Urinary bladder (tissue), 4 donors: ENCODE measurements around the gene NALF2. TPM values are rescaled to one million over a fixed set of nuclear protein-coding genes. Genes with fewer than 3 reads are reported as not detected.

ENCODE experiments used
- DNase-seq: peaks from one replicate; pipeline ENCODE4 v3.0.0-alpha.2; 2015; ENCODE audit errors: extremely low spot score
- H3K27ac ChIP-seq: one replicate; pipeline ENCODE4 v1.5.1; 2013; ENCODE audit warnings: low read depth, mild to moderate bottlenecking, moderate library complexity
- H3K36me3 ChIP-seq: one replicate; pipeline ENCODE4 v1.6.1; 2013; ENCODE audit warnings: mild to moderate bottlenecking, moderate library complexity; ENCODE audit not compliant: insufficient read depth
- H3K4me1 ChIP-seq: one replicate; pipeline ENCODE4 v1.6.1; 2013; ENCODE audit warnings: mild to moderate bottlenecking, moderate library complexity; ENCODE audit not compliant: insufficient read depth
- H3K4me3 ChIP-seq: one replicate; pipeline ENCODE4 v1.5.1; 2013; ENCODE audit warnings: low read depth, low read length
- WGBS: extraction: QIAGEN DNeasy Blood & Tissue Kit; methylation state at CpG from one replicate; pipeline ENCODE4 v1.1.7; 2013; 5-methylcytosine and 5-hydroxymethylcytosine counted together
- polyA plus RNA-seq: library from polyadenylated mRNA; stranded (reverse); fragments of 200-250 nt; gene quantifications from one replicate; pipeline ENCODE4 v1.2.3, GENCODE V29; 2013
- total RNA-seq: library from RNA; depleted of rRNA; stranded (reverse); fragments of >200 nt; gene quantifications from one replicate; pipeline ENCODE4 v1.2.3, GENCODE V29; 2014
- donor health status: healthy with polysubstance abuse.
- donor health status: healthy.

Gene NALF2
- total and polyA plus RNA-seq, 2 donors, result 0.13 to 0.16 TPM

DNA sequence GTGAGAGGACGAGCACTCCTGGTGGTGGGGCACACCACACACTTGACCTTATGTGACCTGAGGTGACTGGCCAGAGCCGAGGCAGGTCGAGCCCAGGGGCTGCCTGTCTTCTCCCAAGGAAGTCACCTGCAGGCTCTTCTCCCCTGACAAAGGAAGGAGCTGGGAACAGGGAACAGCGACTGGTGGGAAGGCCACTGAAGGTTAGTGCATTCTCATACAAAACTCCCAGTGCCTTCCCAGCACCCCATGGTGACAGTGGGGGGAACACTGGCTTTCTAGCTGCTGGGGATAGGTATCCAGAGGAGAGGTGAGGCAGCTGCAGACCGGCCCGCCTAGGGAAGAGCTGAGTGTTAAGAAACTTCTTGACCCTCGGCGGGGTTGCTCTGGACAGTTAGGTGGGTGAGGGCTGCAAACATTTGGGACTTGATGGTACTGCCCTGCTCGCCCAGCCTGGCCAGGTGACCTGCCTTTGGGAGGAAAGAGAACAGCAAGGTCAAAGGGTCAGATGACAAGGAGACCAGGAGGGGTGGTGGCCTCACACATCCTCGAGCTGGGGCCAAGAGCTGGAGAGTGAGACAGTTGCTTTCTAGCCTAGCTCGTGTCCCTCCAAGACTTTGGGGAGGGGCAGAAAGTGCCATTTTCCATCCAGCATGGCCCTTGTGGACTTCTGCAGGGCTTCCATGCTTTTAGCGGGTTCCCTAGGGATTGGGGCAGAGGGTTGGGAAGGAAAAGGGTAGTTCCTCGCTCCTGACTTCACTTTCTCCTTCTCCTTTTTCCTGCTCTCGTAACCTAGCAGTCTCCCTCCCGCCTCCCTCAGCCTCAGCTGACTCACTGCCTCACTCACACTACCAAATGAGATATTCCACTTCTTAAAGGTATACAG, 2.7 kb downstream of the NALF2 start:
- Histone ChIP-seq H3K36me3 (no peaks in the 10 kb centered on the region), H3K4me1 (no peaks in the 10 kb centered on the region), H3K27ac (no peak overlapping the region), H3K4me3 (no peak overlapping the region)
- no peak for DNase-seq
- WGBS, result 56% methylated on average over 15 of the region's 15 CpGs

- H3K27ac ChIP-seq, result no peak overlapping the region
- 74% methylated on average over 7 of the region's 7 CpGs for WGBS
- H3K4me1 ChIP-seq, result no peaks in the 10 kb centered on the region
Measured at GRCh38 chrX:69507500-69507789, 3.3 kb downstream of the NALF2 start.

GRCh38 chrX:69508610-69509009, 4.5 kb downstream of the NALF2 start:
- no peaks in the 10 kb centered on the region for H3K36me3 ChIP-seq
- no peak for DNase-seq
- no peaks in the 10 kb centered on the region for H3K4me1 ChIP-seq
- H3K27ac ChIP-seq, result no peak overlapping the region
- WGBS, result 85% methylated on average over 5 of the region's 5 CpGs
- H3K4me3 ChIP-seq, result no peak overlapping the region

More at GRCh38 chrX:69507500-69507789, 3.3 kb downstream of the NALF2 start:
- no peak for DNase-seq
- Histone ChIP-seq H3K4me3 (no peak overlapping the region), H3K36me3 (no peaks in the 10 kb centered on the region)

DNA sequence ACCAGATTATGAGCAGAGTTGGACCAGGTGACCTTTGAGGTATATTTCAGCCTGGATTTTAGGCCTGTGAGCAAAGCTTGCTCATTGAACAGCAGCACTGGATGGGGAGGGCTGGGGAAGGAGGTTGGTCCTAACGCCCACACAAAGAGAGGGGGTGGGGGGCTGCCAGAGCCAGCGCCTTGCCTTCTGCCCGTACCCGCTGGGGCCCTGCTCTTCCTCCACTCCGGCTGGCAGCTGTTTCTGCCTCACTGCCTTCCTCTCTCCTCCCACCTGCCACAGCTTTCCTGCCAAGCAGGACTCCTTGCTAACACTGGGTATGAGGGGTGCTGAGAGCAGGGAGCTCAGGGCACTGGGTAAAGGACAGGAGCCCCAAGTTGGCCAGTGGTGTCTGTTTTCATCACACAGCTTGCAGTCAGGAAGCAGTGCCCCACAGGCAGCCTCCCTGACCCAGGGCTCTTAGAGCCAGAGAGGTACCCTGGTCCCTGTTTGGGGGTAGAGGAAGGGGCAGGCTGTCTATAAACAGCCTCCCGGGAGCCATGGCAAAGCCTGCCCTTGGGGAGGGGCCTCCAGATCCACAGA, 6.1 kb downstream of the NALF2 start:
- DNase-seq, result no peak
- Histone ChIP-seq H3K27ac (no peak overlapping the region), H3K36me3 (no peaks in the 10 kb centered on the region), H3K4me1 (no peaks in the 10 kb centered on the region), H3K4me3 (no peak overlapping the region)
- 54% methylated on average over 6 of the region's 6 CpGs for WGBS

DNA sequence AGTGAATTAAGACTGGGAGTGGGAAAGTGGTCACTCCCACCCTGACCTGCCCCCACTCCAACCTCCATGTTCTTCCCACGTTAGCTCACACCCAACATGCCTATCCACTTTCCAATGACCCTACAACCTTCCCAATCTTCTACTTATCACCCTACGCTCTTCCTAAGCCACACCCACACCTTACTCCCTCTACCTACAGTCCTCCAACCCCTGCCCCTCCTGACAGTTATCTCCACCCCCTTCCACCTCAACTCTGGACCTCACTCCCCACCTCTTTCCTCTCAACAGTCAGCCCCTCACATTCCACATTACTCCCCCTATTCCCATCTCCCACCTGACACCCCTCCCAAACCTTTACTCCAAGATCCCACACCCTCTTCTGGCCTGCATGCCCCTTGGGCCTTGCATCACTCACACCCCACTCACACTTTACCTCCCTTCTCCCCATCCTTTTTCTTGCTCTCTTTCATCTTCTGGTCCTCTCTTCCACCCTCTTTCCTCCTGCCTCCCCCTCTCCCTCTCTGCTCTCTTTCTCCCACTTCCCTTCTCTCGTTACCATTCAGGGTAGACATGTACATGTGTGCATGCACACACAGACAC, 6.9 kb downstream of the NALF2 start:
- no peaks in the 10 kb centered on the region for H3K4me1 ChIP-seq
- DNase-seq, result no peak
- H3K36me3 ChIP-seq, result no peaks in the 10 kb centered on the region
- H3K27ac ChIP-seq, result no peak overlapping the region
- H3K4me3 ChIP-seq, result no peak overlapping the region
- 78% methylated on average over 3 of the region's 3 CpGs for WGBS

DNA sequence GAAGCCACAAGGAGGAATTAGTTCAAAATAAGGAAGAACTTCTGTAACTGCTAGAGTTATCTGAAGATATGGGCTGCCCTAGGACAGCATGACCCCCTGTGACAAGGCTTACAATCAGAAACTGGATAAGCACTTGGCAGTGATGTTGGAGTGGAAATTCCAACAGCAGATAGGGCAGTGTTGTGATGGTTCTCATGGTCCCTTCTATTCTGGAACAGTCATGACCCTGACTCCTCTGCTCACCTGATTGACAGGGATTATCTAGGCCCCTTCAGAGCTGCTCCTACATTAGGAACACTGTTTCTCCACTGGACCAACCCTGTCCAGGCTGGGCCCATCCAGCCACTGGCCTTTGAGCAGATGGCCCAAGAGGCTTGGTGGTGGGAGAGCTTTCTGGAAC, 17.9 kb downstream of the NALF2 start:
- H3K36me3 ChIP-seq, result no peaks in the 10 kb centered on the region
- no peaks in the 10 kb centered on the region for H3K4me1 ChIP-seq
- no peak overlapping the region for H3K27ac ChIP-seq
- no peak overlapping the region for H3K4me3 ChIP-seq
- DNase-seq, result no peak

DNA sequence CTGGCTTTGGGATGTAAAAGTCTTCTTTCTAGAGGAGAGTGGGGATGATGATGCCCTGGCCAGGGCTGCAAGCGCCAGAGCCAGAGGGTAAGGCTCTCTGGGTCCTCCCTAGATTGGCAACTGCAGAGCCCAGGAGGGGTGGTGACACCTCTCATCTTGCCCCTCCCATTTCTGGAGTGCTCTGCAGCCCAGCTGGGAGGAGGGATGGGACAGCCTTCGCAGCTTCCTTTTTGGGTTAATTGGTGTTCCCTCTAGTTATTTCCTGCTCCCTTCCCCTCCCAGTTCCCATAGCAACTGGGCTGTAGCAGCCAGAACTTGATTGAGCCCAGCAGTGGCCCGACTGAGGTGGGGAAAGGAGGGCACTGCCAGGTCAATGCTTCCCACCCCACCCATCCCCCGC, 19.2 kb downstream of the NALF2 start:
- DNase-seq, result no peak
- Histone ChIP-seq H3K4me3 (no peak overlapping the region), H3K4me1 (no peaks in the 10 kb centered on the region), H3K27ac (no peak overlapping the region), H3K36me3 (no peaks in the 10 kb centered on the region)
- 53% methylated on average over 4 of the region's 4 CpGs for WGBS

DNA sequence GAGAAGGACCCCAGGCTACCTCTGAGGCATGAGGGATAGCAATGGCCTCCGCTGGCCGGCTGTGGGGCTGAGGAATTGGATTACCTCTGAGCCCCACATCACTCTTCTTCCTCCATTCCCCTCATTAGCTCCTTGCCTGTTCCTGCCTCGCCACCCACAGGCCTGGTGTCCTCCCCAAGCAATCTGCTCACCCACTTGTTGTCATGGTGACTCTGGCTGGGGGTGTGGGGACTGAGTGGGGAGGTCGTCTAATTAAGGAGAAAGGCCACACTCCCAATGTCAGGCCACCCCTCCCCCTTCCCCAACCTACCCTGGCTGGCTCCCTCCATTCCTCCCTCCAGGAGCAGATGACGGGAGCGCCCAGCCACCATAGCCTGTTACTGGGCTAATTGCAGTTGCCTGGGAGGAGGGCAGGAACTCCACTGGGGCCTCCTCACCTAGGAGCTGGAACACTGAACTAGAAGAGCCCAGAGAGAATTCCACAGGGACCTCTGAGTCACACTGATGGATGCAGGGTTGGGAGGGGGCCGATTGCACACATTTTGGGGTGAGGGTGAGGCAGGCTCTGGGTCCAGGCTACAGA, 20.7 kb downstream of the NALF2 start:
- H3K4me3 ChIP-seq, result no peak overlapping the region
- H3K4me1 ChIP-seq, result no peaks in the 10 kb centered on the region
- WGBS, result 57% methylated on average over 7 of the region's 7 CpGs
- H3K36me3 ChIP-seq, result no peaks in the 10 kb centered on the region
- DNase-seq, result no peak
- no peak overlapping the region for H3K27ac ChIP-seq

GRCh38 chrX:69530306-69530705, 26.2 kb downstream of the NALF2 start:
- no peak overlapping the region for H3K27ac ChIP-seq
- H3K4me1 ChIP-seq, result no peaks in the 10 kb centered on the region
- 82% methylated on average over 7 of the region's 7 CpGs for WGBS
- H3K36me3 ChIP-seq, result no peaks in the 10 kb centered on the region
- no peak for DNase-seq
- no peak overlapping the region for H3K4me3 ChIP-seq

- no peaks in the 10 kb centered on the region for H3K4me1 ChIP-seq
- H3K4me3 ChIP-seq, result no peak overlapping the region
- no peak overlapping the region for H3K27ac ChIP-seq
- WGBS, result 83% methylated on average over 8 of the region's 8 CpGs
- H3K36me3 ChIP-seq, result no peaks in the 10 kb centered on the region
- no peak for DNase-seq
Measured at GRCh38 chrX:69531031-69531755, 27.1 kb downstream of the NALF2 start.

DNA sequence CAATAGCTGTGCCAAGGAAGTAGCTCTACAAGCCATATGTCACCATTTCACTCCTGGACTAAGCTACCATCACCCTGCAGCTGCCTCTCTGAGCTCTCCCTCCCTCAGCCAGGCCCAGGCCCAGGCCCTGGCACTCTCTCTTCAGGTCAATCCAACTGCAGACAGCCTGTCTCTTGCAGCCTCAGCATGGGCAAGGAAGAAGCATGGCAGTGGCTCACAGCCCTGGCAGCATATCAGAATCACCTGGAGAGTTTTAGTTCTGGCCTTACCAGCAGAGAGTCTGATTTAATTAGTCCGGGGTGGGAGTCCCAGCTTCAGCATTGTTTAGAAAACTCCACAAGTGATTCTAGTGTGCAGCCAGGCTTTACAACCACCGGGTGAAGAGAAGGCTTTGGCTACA, 31.5 kb downstream of the NALF2 start:
- no peak for DNase-seq
- H3K4me1 ChIP-seq, result no peaks in the 10 kb centered on the region
- H3K4me3 ChIP-seq, result no peak overlapping the region
- 41% methylated on average over 2 of the region's 2 CpGs for WGBS
- no peak overlapping the region for H3K27ac ChIP-seq
- H3K36me3 ChIP-seq, result no peaks in the 10 kb centered on the region

DNA sequence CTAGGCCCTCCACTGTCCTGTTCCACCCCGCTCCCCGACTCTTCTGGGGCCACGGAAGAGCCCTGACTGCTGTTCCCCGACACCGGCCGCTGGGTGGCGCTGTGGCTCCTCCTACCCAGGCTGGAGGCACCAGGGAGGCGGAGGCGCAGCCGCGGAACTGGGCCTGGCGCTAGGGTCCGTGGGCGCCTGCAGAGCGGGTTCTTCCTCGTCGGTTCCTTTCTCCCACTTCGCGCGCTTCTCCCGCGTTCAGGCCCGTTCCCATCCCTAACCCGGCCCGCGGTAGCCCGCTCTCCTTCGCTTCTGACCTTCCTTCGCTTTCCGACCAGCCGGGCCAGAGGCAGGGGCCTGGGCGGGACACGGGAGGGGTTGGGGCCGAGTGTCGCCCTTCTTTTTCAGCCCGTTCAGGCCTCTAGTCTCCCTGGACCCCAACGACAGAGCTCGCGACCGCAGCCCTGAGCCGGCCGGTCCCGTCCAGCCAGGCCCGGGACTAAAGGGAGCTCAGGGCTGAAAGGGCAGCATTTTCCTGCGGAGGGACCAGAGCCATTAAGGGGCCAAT, 34.3 kb downstream of the NALF2 start:
- no peaks in the 10 kb centered on the region for H3K36me3 ChIP-seq
- peak overlapping the region; percentile 29 for H3K4me3 ChIP-seq
- H3K27ac ChIP-seq, result no peak overlapping the region
- H3K4me1 ChIP-seq, result no peaks in the 10 kb centered on the region
- 2% methylated on average over 38 of the region's 45 CpGs for WGBS
- no peak for DNase-seq

GRCh38 chrX:69539437-69539836, 35.3 kb downstream of the NALF2 start:
- 70% methylated on average over 4 of the region's 4 CpGs for WGBS
- Histone ChIP-seq H3K4me3 (no peak overlapping the region), H3K36me3 (no peaks in the 10 kb centered on the region), H3K4me1 (no peaks in the 10 kb centered on the region), H3K27ac (no peak overlapping the region)
- DNase-seq, result no peak
